ENCODE results near the gene GPR183.

The GPR183 gene

DNA sequence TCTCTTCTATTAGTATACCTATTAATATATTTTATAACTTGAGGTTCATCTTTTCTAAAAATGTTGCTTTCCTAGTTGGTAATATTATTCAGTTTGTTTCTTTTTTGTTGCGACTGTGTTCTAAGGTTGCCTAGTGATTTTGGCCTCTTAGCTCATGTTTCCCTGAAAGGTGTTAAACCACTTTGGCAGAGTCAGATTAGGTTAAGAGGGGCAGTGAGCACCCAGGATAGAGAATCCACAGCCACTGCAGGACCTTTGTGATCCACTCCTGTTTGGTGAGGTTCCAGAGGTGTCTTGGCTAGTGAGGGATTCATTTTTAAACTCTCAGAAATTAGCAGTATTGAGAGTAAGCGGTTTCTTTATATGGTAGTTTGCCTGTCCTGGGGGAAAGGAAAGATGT lies 34.1 kb downstream of the GPR183 start:
- no peak overlapping the region for H3K4me3 ChIP-seq (ENCODE audit: low read length)
- no peak for DNase-seq (ENCODE audit: low read depth)
- TF ChIP-seq, protein P1, sequence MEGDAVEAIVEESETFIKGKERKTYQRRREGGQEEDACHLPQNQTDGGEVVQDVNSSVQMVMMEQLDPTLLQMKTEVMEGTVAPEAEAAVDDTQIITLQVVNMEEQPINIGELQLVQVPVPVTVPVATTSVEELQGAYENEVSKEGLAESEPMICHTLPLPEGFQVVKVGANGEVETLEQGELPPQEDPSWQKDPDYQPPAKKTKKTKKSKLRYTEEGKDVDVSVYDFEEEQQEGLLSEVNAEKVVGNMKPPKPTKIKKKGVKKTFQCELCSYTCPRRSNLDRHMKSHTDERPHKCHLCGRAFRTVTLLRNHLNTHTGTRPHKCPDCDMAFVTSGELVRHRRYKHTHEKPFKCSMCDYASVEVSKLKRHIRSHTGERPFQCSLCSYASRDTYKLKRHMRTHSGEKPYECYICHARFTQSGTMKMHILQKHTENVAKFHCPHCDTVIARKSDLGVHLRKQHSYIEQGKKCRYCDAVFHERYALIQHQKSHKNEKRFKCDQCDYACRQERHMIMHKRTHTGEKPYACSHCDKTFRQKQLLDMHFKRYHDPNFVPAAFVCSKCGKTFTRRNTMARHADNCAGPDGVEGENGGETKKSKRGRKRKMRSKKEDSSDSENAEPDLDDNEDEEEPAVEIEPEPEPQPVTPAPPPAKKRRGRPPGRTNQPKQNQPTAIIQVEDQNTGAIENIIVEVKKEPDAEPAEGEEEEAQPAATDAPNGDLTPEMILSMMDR (conservative IDR thresholded peaks at IDR 0.05; ENCODE audit: low read length) = no peak

DNA sequence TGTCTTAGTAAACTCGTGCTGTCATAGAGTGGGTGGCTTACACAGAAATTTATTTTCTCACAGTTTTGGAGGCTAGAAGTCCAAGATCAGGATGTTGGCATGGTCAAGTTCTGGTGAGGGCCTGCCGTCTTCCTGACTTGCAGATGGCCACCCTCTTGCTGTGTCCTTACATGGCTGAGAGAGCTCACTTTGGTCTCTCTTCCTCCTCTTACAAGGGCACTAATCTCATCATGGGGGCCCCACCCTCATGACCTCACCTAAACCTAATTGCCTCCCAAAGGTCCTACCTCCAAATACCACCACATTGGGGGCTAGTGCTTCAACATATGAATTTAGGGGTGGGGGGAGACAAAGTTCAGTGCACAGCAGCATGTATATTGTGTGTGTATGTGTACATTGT lies 34.7 kb downstream of the GPR183 start:
- TF ChIP-seq, protein P1 (conservative IDR thresholded peaks at IDR 0.05; ENCODE audit: low read length) = no peak
- no peak overlapping the region for H3K4me3 ChIP-seq (ENCODE audit: low read length)
- no peak for DNase-seq (ENCODE audit: low read depth)

DNA sequence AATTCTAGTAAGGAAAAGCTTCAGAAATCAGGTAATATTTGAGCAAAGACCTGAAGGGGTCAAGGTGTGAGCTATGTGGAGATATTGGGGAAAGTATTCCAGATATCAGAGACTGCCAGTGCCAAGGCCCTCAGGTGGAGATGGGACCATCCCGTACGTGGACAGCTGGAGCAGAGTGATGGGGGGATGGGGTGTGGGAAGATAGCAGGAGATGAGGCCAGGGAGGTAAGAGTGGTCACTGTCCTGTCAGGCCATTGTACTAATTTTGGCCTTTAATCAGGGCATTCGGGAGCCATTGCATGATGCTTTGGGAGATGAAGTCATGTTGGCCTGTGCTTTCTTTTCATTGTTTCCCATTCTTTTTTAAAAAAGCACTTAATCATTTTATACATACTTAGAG lies 36.0 kb downstream of the GPR183 start:
- TF ChIP-seq, protein P1 (conservative IDR thresholded peaks at IDR 0.05; ENCODE audit: low read length) = no peak
- no peak for DNase-seq (ENCODE audit: low read depth)
- no peak overlapping the region for H3K4me3 ChIP-seq (ENCODE audit: low read length)

DNA sequence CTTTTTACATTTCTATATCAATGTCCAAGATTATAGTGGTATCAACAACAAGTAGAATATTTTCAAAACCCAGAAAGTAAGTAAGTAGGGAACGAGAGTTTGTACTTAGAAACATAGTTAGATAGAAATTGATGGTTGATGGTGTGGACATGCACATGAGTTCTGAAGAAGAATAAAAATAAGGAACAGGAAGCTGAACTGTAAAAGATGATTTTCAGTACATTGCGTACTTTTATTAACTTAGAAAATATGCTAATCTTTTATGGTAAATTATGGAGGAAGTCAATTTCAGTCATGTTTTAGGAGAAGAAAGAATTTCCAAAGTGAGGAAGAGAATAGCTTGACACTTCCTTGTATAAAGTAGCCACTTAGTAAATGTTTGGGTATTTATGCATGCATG lies 36.7 kb downstream of the GPR183 start:
- DNase-seq (ENCODE audit: low read depth) = no peak
- no peak overlapping the region for H3K4me3 ChIP-seq (ENCODE audit: low read length)
- TF ChIP-seq, protein P1 (conservative IDR thresholded peaks at IDR 0.05; ENCODE audit: low read length) = no peak

DNA sequence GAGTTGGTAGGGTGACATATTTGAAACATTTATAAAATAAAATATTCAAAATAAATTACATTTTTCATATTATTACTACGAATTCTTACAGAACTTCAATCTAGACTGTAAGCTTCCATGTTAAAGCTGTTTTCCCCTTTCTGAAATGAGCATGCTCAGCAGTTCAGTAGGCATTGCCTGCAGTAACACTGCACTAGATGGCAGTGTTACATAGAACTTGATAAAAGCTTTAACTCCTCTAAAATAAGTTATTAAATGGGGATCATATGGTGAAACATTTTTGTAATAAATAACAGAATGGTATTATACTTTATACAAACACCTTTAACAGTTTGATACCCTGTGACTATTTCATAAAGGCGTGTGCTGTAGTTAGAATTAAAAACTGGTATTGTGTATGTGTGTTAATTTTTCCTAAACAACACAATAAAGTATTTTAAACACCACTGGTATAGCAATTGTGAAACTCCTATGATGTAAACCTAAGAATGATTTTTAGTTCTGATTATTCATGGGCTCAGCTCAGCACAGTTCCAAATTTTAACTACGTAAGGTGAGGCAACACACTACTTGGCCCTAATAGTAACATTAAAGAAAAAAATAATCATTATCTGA lies 37.5 kb downstream of the GPR183 start:
- peak; percentile 74 for DNase-seq (ENCODE audit: low read depth)
- TF ChIP-seq, protein P1 (conservative IDR thresholded peaks at IDR 0.05; ENCODE audit: low read length) = peak; percentile 92
- H3K4me3 ChIP-seq (ENCODE audit: low read length) = no peak overlapping the region

DNA sequence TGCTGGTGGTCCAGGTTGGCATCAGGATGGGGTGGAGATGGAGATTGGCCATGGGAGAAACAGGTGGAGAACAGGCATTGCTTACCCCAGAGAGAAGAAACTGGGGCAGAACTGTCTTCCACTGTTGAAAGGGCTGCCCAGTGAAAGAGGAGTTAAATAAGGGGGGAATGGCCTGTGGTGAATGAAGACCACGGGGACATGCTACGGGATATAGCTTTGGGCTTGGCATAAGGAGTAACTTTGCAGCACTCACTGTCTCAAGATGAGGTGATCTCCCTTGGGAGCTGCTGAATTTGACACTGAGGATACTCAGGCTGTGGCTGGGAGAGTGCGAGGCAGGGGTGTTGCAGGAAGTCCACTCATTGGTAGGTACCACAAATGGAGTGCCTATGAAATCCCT lies 38.4 kb downstream of the GPR183 start:
- no peak overlapping the region for H3K4me3 ChIP-seq (ENCODE audit: low read length)
- no peak for DNase-seq (ENCODE audit: low read depth)
- TF ChIP-seq, protein P1 (conservative IDR thresholded peaks at IDR 0.05; ENCODE audit: low read length) = no peak

DNA sequence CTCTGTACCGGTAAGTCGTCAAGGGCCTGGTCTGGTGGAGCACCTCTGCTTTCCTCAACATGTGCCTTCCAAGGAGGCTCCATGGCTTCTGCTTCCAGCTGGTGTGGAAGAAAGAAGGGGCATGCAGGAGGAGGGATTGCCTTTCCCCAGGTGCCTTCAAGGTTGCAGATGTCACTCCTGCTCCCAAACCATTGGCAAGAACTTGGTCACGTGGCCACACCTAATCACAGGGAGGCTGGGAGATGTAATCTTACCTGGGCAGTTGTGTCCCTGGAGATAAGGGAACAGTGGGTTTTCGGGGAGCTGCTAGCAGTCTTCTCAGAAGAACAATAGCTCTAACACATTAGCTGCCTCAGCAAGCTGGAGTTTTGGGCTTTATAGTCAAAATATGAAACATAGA lies 39.3 kb downstream of the GPR183 start:
- no peak for DNase-seq (ENCODE audit: low read depth)
- TF ChIP-seq, protein P1 (conservative IDR thresholded peaks at IDR 0.05; ENCODE audit: low read length) = no peak
- no peak overlapping the region for H3K4me3 ChIP-seq (ENCODE audit: low read length)

Data from AG10803 (cell line).